Measurements from ENCODE around the gene CELF4. TPM values are rescaled to one million over a fixed set of nuclear protein-coding genes. Genes with fewer than 3 reads are reported as not detected.

CELF4 gene
- total RNA-seq, 1 donor from 2014 or later = not detected

- Histone ChIP-seq H3K36me3 (ENCODE audit: control insufficient read depth, insufficient read depth, low read length) (no peaks in the 10 kb centered on the region), H3K4me3 (ENCODE audit: low read depth, low read length) (no peak overlapping the region), H3K27me3 (ENCODE audit: control insufficient read depth, insufficient read depth, low read length) (peaks cover 22% of the 10 kb centered on the region)
- no peak for TF ChIP-seq CTCF (IDR thresholded peaks at IDR 0.05; ENCODE audit: insufficient read depth, low read length, poor library complexity, severe bottlenecking)
- no peak for DNase-seq (ENCODE audit: low read depth)
Observed at GRCh38 chr18:37550118-37550875, 15.3 kb downstream of the CELF4 start.

DNA sequence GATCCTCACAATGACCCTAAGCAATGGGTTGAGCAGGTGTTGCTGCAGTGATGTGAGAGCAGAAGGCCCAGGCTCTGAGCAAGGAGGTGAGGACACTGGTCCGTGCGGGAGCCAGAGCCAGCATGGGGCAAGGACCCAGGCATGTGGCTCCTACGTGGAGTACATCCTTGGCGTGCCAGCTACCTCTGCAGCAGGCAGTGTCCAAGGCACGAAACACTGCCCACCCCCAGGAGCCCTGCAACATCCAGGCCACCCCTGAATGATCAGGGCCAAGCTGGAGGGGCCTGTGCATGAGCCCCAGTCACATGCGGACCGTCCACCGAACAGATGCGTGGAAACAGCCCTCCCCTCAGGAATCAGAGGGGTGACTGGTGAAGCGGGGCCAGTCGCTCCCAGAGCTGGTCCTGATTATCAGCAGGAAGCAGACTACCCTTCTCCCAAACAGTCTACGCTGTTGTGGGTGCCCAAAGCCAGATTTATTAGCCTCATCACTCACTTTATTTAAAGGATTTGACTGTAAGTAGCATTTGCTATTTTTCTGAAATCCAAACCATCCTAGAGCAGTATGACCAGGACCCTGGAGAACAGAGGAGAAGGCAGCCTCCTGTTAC, 16.8 kb downstream of the CELF4 start:
- no peak for TF ChIP-seq CTCF (IDR thresholded peaks at IDR 0.05; ENCODE audit: insufficient read depth, low read length, poor library complexity, severe bottlenecking)
- no peak for DNase-seq (ENCODE audit: low read depth)
- H3K27me3 ChIP-seq (ENCODE audit: control insufficient read depth, insufficient read depth, low read length) = peaks cover 14% of the 10 kb centered on the region

DNA sequence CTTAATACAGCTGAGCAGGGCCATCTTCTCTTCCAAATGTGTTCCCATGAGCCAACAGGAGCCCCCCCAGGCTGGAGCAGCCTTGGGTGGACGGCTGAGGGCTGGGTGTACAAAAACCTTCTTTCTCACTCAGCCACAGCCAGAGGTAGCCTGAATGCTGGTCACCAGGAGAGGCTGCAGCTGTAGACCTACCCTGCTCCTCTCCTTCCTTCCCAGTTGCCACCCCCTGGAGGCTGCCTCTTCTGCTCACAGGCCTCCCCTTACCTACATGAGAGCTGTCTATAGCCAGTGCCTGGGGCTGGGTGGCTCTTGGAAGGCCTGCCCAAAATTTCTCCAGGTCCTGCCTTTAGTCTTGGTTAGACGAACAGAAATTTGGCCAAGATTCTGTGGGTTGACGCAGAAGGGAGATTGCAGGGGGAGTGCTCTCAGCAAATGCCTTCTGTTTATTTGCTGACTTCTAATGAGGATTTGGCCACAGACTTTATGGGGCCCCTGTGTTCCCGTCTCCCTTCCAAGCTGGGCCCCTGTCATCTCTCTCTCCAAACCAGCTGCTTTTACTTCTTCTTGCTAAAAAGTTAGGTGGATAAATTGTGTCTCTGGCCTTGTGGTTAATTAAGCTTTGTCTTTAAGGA, 18.3 kb downstream of the CELF4 start:
- no peaks in the 10 kb centered on the region for H3K36me3 ChIP-seq (ENCODE audit: control insufficient read depth, insufficient read depth, low read length)
- no peak for DNase-seq (ENCODE audit: low read depth)
- no peak overlapping the region for H3K4me3 ChIP-seq (ENCODE audit: low read depth, low read length)
- no peak for TF ChIP-seq CTCF (IDR thresholded peaks at IDR 0.05; ENCODE audit: insufficient read depth, low read length, poor library complexity, severe bottlenecking)
- peaks cover 13% of the 10 kb centered on the region for H3K27me3 ChIP-seq (ENCODE audit: control insufficient read depth, insufficient read depth, low read length)

More for the DNA sequence above, 16.8 kb downstream of the CELF4 start:
- Histone ChIP-seq H3K4me3 (ENCODE audit: low read depth, low read length) (no peak overlapping the region), H3K36me3 (ENCODE audit: control insufficient read depth, insufficient read depth, low read length) (no peaks in the 10 kb centered on the region)

DNA sequence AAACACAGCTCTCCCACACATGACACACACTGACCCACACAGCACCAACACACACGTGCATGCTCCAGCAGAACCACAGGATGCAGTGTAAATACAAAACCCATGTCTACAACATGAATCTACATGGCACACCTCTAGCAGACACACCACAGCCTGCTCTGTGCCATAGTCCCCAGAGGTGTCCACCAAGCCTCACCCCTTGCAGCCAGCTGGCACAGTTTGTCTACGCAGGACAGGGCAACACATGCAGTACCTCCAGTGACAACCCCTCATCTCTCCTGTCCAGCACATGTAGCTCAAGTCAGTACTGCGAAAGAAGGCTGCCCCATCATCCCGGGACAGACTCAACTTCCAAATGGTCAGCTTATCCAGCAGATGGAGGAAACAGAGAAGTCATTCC, 18.9 kb downstream of the CELF4 start:
- peaks cover 13% of the 10 kb centered on the region for H3K27me3 ChIP-seq (ENCODE audit: control insufficient read depth, insufficient read depth, low read length)
- DNase-seq (ENCODE audit: low read depth) = no peak
- no peak for TF ChIP-seq CTCF (IDR thresholded peaks at IDR 0.05; ENCODE audit: insufficient read depth, low read length, poor library complexity, severe bottlenecking)
- H3K4me3 ChIP-seq (ENCODE audit: low read depth, low read length) = no peak overlapping the region
- no peaks in the 10 kb centered on the region for H3K36me3 ChIP-seq (ENCODE audit: control insufficient read depth, insufficient read depth, low read length)

DNA sequence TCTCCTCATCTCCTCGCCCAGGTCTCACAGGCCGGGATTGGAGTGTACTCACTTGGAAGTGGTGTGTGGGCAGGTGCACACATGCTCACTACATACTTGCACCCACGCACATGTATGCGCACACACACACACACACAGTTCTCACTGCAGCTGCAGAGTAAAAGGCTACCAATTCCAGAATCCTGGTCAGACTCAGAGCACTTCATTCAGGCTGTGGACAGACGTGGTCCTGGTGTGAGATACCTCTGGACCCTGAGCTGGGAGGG, 19.4 kb downstream of the CELF4 start:
- no peak for DNase-seq (ENCODE audit: low read depth)
- H3K27me3 ChIP-seq (ENCODE audit: control insufficient read depth, insufficient read depth, low read length) = peaks cover 13% of the 10 kb centered on the region
- no peaks in the 10 kb centered on the region for H3K36me3 ChIP-seq (ENCODE audit: control insufficient read depth, insufficient read depth, low read length)
- TF ChIP-seq CTCF (IDR thresholded peaks at IDR 0.05; ENCODE audit: insufficient read depth, low read length, poor library complexity, severe bottlenecking) = no peak
- no peak overlapping the region for H3K4me3 ChIP-seq (ENCODE audit: low read depth, low read length)

Data from kidney epithelial cell (primary cell).